ENCODE data around the gene SF3A2.

SF3A2 gene

GRCh38 chr19:2207991-2208860 is 28.4 kb upstream of the SF3A2 start:
- no peak overlapping the region for H3K4me3 ChIP-seq (replicated peaks; ENCODE audit: low read depth, low read length)
- TF ChIP-seq, protein P1, sequence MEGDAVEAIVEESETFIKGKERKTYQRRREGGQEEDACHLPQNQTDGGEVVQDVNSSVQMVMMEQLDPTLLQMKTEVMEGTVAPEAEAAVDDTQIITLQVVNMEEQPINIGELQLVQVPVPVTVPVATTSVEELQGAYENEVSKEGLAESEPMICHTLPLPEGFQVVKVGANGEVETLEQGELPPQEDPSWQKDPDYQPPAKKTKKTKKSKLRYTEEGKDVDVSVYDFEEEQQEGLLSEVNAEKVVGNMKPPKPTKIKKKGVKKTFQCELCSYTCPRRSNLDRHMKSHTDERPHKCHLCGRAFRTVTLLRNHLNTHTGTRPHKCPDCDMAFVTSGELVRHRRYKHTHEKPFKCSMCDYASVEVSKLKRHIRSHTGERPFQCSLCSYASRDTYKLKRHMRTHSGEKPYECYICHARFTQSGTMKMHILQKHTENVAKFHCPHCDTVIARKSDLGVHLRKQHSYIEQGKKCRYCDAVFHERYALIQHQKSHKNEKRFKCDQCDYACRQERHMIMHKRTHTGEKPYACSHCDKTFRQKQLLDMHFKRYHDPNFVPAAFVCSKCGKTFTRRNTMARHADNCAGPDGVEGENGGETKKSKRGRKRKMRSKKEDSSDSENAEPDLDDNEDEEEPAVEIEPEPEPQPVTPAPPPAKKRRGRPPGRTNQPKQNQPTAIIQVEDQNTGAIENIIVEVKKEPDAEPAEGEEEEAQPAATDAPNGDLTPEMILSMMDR (IDR thresholded peaks at IDR 0.05; ENCODE audit: low read length, missing control alignments) = peak; percentile 26
- peak; percentile 61 for DNase-seq (ENCODE audit: low read depth)

DNA sequence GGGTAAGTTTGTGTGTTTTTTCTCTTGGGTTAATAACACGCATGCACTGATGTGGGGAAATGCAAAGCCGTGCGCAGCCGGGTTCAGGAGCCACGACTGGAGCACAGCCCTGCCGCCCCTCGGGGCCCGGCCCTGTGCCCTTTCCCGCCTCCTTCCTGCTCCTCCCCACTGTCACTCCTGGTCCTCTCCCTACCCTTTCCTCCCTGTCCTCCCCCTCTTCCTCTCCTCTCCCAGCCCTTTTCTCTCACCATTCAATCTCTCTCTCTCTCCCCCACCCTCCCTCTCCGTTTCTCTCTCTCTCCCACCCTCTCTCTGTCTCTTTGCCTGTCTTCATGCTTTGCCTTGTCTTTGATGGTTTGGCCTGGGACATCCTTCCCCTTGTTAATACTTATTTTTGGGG is 27.6 kb upstream of the SF3A2 start:
- no peak for DNase-seq (ENCODE audit: low read depth)
- TF ChIP-seq, protein P1 (IDR thresholded peaks at IDR 0.05; ENCODE audit: low read length, missing control alignments) = no peak
- H3K4me3 ChIP-seq (replicated peaks; ENCODE audit: low read depth, low read length) = no peak overlapping the region

DNA sequence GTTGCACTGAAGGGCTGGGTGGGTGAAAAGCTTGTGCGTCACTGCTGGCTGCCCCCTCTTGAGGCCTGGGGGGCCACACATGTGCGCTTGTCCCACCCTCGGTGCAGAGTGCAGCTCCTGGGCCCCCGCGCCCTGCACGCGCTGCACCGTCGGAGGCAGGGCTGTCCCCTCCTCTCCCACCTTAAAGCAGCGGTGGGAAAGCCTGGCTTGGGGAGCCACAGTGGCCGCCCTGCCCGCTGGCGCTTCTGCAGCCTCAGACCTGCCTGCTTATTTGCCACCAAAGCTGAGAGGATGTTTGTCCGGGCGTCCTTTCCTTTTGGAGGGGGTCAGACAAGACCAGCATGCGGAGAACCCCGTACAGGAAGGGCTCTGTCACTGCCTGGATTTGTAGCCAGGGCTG is 27.2 kb upstream of the SF3A2 start:
- DNase-seq (ENCODE audit: low read depth) = no peak
- TF ChIP-seq, protein P1 (IDR thresholded peaks at IDR 0.05; ENCODE audit: low read length, missing control alignments) = no peak
- no peak overlapping the region for H3K4me3 ChIP-seq (replicated peaks; ENCODE audit: low read depth, low read length)

GRCh38 chr19:2210206-2210605 is 26.4 kb upstream of the SF3A2 start:
- TF ChIP-seq, protein P1 (IDR thresholded peaks at IDR 0.05; ENCODE audit: low read length, missing control alignments) = no peak

GRCh38 chr19:2210987-2211740 is 25.5 kb upstream of the SF3A2 start:
- TF ChIP-seq, protein P1 (IDR thresholded peaks at IDR 0.05; ENCODE audit: low read length, missing control alignments) = no peak
- no peak overlapping the region for H3K4me3 ChIP-seq (replicated peaks; ENCODE audit: low read depth, low read length)
- DNase-seq (ENCODE audit: low read depth) = no peak

More at GRCh38 chr19:2210206-2210605, 26.4 kb upstream of the SF3A2 start:
- no peak overlapping the region for H3K4me3 ChIP-seq (replicated peaks; ENCODE audit: low read depth, low read length)
- no peak for DNase-seq (ENCODE audit: low read depth)

DNA sequence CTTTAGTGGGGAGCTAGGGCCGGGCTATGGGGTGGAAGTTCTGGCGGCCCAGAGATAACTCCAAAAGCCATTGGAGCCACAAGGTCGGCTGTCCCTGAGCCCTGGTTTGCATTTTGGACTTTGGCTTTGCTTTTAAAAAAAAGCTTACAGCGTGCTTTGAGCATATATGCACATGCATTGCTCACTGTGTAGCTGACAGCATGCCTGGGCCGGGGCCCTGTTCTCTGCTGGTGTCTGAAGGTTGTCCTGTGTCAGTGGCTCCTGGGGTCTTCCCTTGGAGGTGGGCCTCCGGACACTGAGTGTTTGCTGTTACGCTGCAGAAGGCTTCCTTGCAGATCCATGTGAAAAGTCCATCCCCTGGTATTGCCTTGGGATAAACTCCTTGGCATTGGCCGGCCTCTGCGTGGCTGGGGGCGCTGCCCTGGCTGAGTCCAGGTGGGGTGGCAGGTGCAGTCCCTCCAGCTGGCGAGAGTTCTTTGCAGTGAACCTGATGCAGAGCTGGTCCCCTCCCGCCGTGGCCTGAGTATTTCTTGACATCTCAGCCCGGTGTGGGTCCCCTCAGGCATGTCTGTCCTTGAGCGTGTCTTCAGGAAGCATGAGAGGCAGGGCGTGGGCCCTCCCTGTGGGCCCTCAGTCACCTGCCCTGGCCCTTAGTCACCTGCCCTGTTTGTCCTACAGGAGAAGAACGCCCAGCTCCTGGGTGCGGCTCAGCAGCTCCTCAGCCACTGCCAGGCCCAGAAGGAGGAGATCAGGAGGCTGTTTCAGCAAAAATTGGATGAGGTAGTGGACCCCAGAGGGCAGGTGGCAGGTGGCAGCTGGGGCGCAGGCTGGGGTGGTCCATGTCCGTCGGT is 23.5 kb upstream of the SF3A2 start:
- no peak overlapping the region for H3K4me3 ChIP-seq (replicated peaks; ENCODE audit: low read depth, low read length)
- DNase-seq (ENCODE audit: low read depth) = no peak
- TF ChIP-seq, protein P1 (IDR thresholded peaks at IDR 0.05; ENCODE audit: low read length, missing control alignments) = no peak

Measured in fibroblast of pulmonary artery (primary cell).